HepG2 (cell line): ENCODE measurements around the gene ALG14. TPM values are rescaled to one million over a fixed set of nuclear protein-coding genes. Genes with fewer than 3 reads are reported as not detected.

Source experiments
- CEBPG ChIP-seq: IDR thresholded peaks from 2 replicates; pipeline ENCODE4 v1.6.1; 2016
- CENPT ChIP-seq: sonication (generic); formaldehyde crosslinking; IDR thresholded peaks from 2 replicates; pipeline ENCODE4 v1.8.0; 2022; ENCODE audit warnings: low read depth, mild to moderate bottlenecking, moderate library complexity, missing genetic modification reagents
- CREB1 ChIP-seq, 2 experiments: fragments of 450-650 bp in 1 of 2; IDR thresholded peaks; 2 replicates each; pipeline ENCODE4 v1.6.1; 2016 to 2017; ENCODE audit warnings: control low read depth in 1 of 2, mild to moderate bottlenecking in 1 of 2, missing compliant biosample characterization in 1 of 2, missing genetic modification characterization in 1 of 2
- ESRRA ChIP-seq: sonication (generic); formaldehyde crosslinking; IDR thresholded peaks from 2 replicates; pipeline ENCODE4 v1.5.1; 2020; ENCODE audit warnings: mild to moderate bottlenecking, low read depth, missing genetic modification reagents
- FLYWCH1 ChIP-seq: sonication (generic); formaldehyde crosslinking; IDR thresholded peaks from 2 replicates; pipeline ENCODE4 v1.8.1; 2023; ENCODE audit warnings: mild to moderate bottlenecking, missing genetic modification reagents
- FOSL2 ChIP-seq: sonication (generic); formaldehyde crosslinking; IDR thresholded peaks from 2 replicates; pipeline ENCODE4 v1.4.0; 2020; ENCODE audit warnings: missing genetic modification reagents
- HMG20A ChIP-seq: IDR thresholded peaks from 2 replicates; pipeline ENCODE4 v1.6.1; 2016; ENCODE audit warnings: borderline replicate concordance
- KLF16 ChIP-seq, 2 experiments: sonication (generic) in 1 of 2; formaldehyde crosslinking in 1 of 2; IDR thresholded peaks; 2 replicates each; pipeline versions ENCODE4 v1.6.1 to v1.8.0; 2016 to 2023; ENCODE audit warnings: missing genetic modification reagents in 2 of 2, missing compliant biosample characterization in 1 of 2
- MAFK ChIP-seq, 2 experiments: IDR thresholded peaks in 1 of 2; conservative IDR thresholded peaks in 1 of 2; 2 replicates each; pipeline ENCODE4 v1.6.1; 2011; ENCODE audit warnings: improper control_type of control experiment in 2 of 2, low read length in 2 of 2
- NCOR1 ChIP-seq: fragments of 200-600 bp; sonication (generic); IDR thresholded peaks from 2 replicates; pipeline ENCODE4 v1.7.0; 2017; ENCODE audit warnings: antibody characterized with exemption, low read length, borderline replicate concordance
- NR2F1 ChIP-seq, 2 experiments: fragments of 450-650 bp in 1 of 2; formaldehyde crosslinking in 1 of 2; IDR thresholded peaks; 2 replicates each; pipeline versions ENCODE4 v1.5.0 to v1.6.1; 2016 to 2020; ENCODE audit warnings: mild to moderate bottlenecking in 1 of 2, missing compliant biosample characterization in 1 of 2, missing genetic modification reagents in 1 of 2, moderate library complexity in 1 of 2
- NR2F2 ChIP-seq: IDR thresholded peaks from 2 replicates; pipeline ENCODE4 v1.6.1; 2012; ENCODE audit warnings: low read depth, inconsistent platforms, borderline replicate concordance
- PCBP1 ChIP-seq: fragments of 200-400 bp; formaldehyde crosslinking; IDR thresholded peaks from 2 replicates; pipeline ENCODE4 v1.6.1; 2017; ENCODE audit warnings: mild to moderate bottlenecking, low read depth, low read length, borderline replicate concordance
- RFXANK ChIP-seq: IDR thresholded peaks from 2 replicates; pipeline ENCODE4 v1.6.1; 2016
- SOX6 ChIP-seq, 2 experiments: fragments of 450-650 bp in 1 of 2; sonication (generic) in 1 of 2; formaldehyde crosslinking in 1 of 2; IDR thresholded peaks; 2 replicates each; pipeline versions ENCODE4 v1.4.0 to v1.6.1; 2017 to 2020; ENCODE audit warnings: antibody characterized with exemption in 1 of 2, mild to moderate bottlenecking in 1 of 2, missing genetic modification reagents in 1 of 2
- TCF7 ChIP-seq: sonication (generic); IDR thresholded peaks from 2 replicates; pipeline ENCODE4 v1.6.1; 2016; ENCODE audit warnings: antibody characterized with exemption, low read depth
- TRIM22 ChIP-seq: fragments of 450-650 bp; IDR thresholded peaks from 2 replicates; pipeline ENCODE4 v1.6.1; 2017
- ZNF124 ChIP-seq: sonication (generic); formaldehyde crosslinking; IDR thresholded peaks from 2 replicates; pipeline ENCODE4 v1.4.0; 2020; ENCODE audit warnings: missing genetic modification reagents
- ZNF136 ChIP-seq: sonication (generic); formaldehyde crosslinking; IDR thresholded peaks from 2 replicates; pipeline ENCODE4 v1.8.1; 2022; ENCODE audit warnings: low read depth, mild to moderate bottlenecking, moderate library complexity, missing genetic modification reagents
- ZNF17 ChIP-seq: sonication (generic); formaldehyde crosslinking; IDR thresholded peaks from 2 replicates; pipeline ENCODE4 v1.5.0; 2020; ENCODE audit warnings: mild to moderate bottlenecking, missing genetic modification reagents
- ZNF343 ChIP-seq: sonication (generic); formaldehyde crosslinking; IDR thresholded peaks from 2 replicates; pipeline ENCODE4 v1.4.0; 2020; ENCODE audit warnings: mild to moderate bottlenecking, missing genetic modification reagents
- ZNF354B ChIP-seq: sonication (generic); formaldehyde crosslinking; IDR thresholded peaks from 2 replicates; pipeline ENCODE4 v1.8.0; 2022; ENCODE audit warnings: mild to moderate bottlenecking, missing genetic modification reagents
- ZNF446 ChIP-seq: sonication (generic); formaldehyde crosslinking; IDR thresholded peaks from 2 replicates; pipeline ENCODE4 v1.5.0; 2020; ENCODE audit warnings: mild to moderate bottlenecking, missing genetic modification reagents
- ZNF549 ChIP-seq: sonication (generic); formaldehyde crosslinking; IDR thresholded peaks from 2 replicates; pipeline ENCODE4 v1.5.0; 2020; ENCODE audit warnings: missing genetic modification reagents
- ZNF550 ChIP-seq: sonication (generic); formaldehyde crosslinking; IDR thresholded peaks from 2 replicates; pipeline ENCODE4 v1.4.0; 2020; ENCODE audit warnings: mild to moderate bottlenecking, missing genetic modification reagents, borderline replicate concordance
- ZNF773 ChIP-seq: sonication (generic); formaldehyde crosslinking; IDR thresholded peaks from 2 replicates; pipeline ENCODE4 v1.4.0; 2020; ENCODE audit warnings: missing genetic modification reagents, borderline replicate concordance
- polyA plus RNA-seq, 8 experiments: library from polyadenylated mRNA; depleted of rRNA in 3 of 8; stranded (reverse) in 7 of 8; unstranded in 1 of 8; fragments of >200 nt; fragmentation: Illumina TruSeq in 4 of 8; extraction: Trizol in 4 of 8; gene quantifications; 2 replicates each; pipeline versions ENCODE4 v1.2.1 to v1.2.3, GENCODE V29; 2011 to 2016; ENCODE audit warnings: low read depth in 4 of 8, missing spikeins in 1 of 8, mixed read lengths in 1 of 8; ENCODE audit not compliant: insufficient read depth in 1 of 8
- total RNA-seq, 5 experiments: library from RNA; depleted of rRNA; stranded (reverse); fragments of >200 nt; fragmentation: Illumina TruSeq; extraction: Trizol; gene quantifications; 2 replicates each; pipeline ENCODE4 v1.2.3, GENCODE V29; 2016; ENCODE audit warnings: low read depth in 1 of 5
- TF ChIP-seq, protein P1 (sequence below): sonication (generic); formaldehyde crosslinking; IDR thresholded peaks from 2 replicates; pipeline ENCODE4 v1.5.0; 2020; ENCODE audit warnings: mild to moderate bottlenecking, missing genetic modification reagents

Gene ALG14
- total and polyA plus RNA-seq, 2 of the 13 experiments (the other 11 are each of a cell fraction or from before 2014, with no cell fraction given): 4.5 to 12.7 TPM

DNA sequence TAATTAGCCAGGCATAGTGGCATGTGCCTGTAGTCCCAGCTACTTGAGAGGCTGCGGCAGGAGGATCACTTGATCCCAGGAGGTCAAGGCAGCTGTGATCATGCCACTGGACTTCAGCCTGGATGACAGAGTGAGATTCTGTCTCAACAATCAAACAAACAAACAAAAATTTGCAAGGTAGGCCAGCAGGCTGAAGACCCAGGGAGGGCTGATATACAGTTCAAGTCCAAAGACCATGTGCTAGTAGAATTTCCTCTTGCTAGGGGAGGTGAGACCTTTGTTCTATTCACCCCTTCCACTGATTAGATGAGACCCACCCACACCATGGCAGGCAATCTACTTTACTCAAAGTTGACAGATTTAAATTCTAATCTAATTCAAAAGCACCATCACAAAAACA, 114.7 kb downstream of the ALG14 start (continued):
- no peak for TF ChIP-seq TRIM22
- no peak for TF ChIP-seq FOSL2 (CRISPR knock-in tag)
- no peak for TF ChIP-seq SOX6 (IDR thresholded peaks at IDR 0.05)
- TF ChIP-seq SOX6 (CRISPR knock-in tag; IDR thresholded peaks at IDR 0.05): peak; percentile 69
- no peak for TF ChIP-seq ZNF343 (CRISPR knock-in tag)
- no peak for TF ChIP-seq TCF7
- TF ChIP-seq RFXANK: no peak
- TF ChIP-seq CEBPG (CRISPR knock-in tag): no peak
- TF ChIP-seq, protein P1, sequence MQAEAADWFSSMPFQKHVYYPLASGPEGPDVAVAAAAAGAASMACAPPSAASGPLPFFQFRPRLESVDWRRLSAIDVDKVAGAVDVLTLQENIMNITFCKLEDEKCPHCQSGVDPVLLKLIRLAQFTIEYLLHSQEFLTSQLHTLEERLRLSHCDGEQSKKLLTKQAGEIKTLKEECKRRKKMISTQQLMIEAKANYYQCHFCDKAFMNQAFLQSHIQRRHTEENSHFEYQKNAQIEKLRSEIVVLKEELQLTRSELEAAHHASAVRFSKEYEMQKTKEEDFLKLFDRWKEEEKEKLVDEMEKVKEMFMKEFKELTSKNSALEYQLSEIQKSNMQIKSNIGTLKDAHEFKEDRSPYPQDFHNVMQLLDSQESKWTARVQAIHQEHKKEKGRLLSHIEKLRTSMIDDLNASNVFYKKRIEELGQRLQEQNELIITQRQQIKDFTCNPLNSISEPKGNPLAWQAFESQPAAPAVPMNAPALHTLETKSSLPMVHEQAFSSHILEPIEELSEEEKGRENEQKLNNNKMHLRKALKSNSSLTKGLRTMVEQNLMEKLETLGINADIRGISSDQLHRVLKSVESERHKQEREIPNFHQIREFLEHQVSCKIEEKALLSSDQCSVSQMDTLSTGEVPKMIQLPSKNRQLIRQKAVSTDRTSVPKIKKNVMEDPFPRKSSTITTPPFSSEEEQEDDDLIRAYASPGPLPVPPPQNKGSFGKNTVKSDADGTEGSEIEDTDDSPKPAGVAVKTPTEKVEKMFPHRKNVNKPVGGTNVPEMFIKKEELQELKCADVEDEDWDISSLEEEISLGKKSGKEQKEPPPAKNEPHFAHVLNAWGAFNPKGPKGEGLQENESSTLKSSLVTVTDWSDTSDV (CRISPR knock-in tag): no peak
- no peak for TF ChIP-seq CENPT (CRISPR knock-in tag)
- no peak for TF ChIP-seq CREB1 (IDR thresholded peaks at IDR 0.05)
- no peak for TF ChIP-seq CREB1 (CRISPR knock-in tag; IDR thresholded peaks at IDR 0.05)
- TF ChIP-seq NR2F1 (CRISPR knock-in tag; IDR thresholded peaks at IDR 0.05): peak; percentile 43 to 76; a peak in 3 of 4 replicates
- TF ChIP-seq ZNF354B (CRISPR knock-in tag): no peak
- no peak for TF ChIP-seq ZNF17 (CRISPR knock-in tag)
- TF ChIP-seq ESRRA (CRISPR knock-in tag): 0 out of 2 replicates have a peak, but pooled peaks have one; percentile 27
- no peak for TF ChIP-seq ZNF549 (CRISPR knock-in tag)
- TF ChIP-seq ZNF136: no peak
- TF ChIP-seq ZNF124 (CRISPR knock-in tag): no peak
- TF ChIP-seq NCOR1: peak; percentile 58; the same call in 1 of the 2 replicates
- TF ChIP-seq HMG20A (CRISPR knock-in tag): no peak
- TF ChIP-seq ZNF773 (CRISPR knock-in tag): no peak
- no peak for TF ChIP-seq ZNF550 (CRISPR knock-in tag)
- TF ChIP-seq NR2F2: peak; percentile 23; the same call in 1 of the 2 replicates
- 0 out of 4 replicates have a peak, but pooled peaks of 1 of the 2 experiments have one; percentile 2 for TF ChIP-seq MAFK (conservative IDR thresholded peaks at IDR 0.05 in 1 of 2, IDR thresholded peaks at IDR 0.05 in 1 of 2; ENCODE audit: low read length in 2 of 2)
- TF ChIP-seq PCBP1: no peak
- no peak for TF ChIP-seq FLYWCH1 (CRISPR knock-in tag)
- TF ChIP-seq KLF16 (CRISPR knock-in tag; IDR thresholded peaks at IDR 0.05): no peak
- no peak for TF ChIP-seq ZNF446 (CRISPR knock-in tag)
